ENCODE data around the gene NOP58.

Gene NOP58

GRCh38 chr2:202249521-202250253 is 15.9 kb upstream of the NOP58 start:
- TF ChIP-seq FOXM1 (IDR thresholded peaks at IDR 0.05; ENCODE audit: borderline replicate concordance), result no peak
- TF ChIP-seq HDGF (IDR thresholded peaks at IDR 0.05; ENCODE audit: borderline replicate concordance), result no peak
- TF ChIP-seq BHLHE40 (IDR thresholded peaks at IDR 0.05; ENCODE audit: borderline replicate concordance), result no peak
- TF ChIP-seq ELF4 (IDR thresholded peaks at IDR 0.05), result no peak
- TF ChIP-seq CTBP1 (IDR thresholded peaks at IDR 0.05; ENCODE audit: borderline replicate concordance), result no peak
- TF ChIP-seq SUZ12 (IDR thresholded peaks at IDR 0.05), result no peak
- TF ChIP-seq LEF1 (IDR thresholded peaks at IDR 0.05; ENCODE audit: borderline replicate concordance), result no peak
- no peak for TF ChIP-seq FOXK2 (IDR thresholded peaks at IDR 0.05)
- TF ChIP-seq NFRKB (IDR thresholded peaks at IDR 0.05), result no peak
- TF ChIP-seq L3MBTL2 (conservative IDR thresholded peaks at IDR 0.05), result no peak
- TF ChIP-seq TARDBP (IDR thresholded peaks at IDR 0.05), result no peak
- no peak for TF ChIP-seq ARNT (IDR thresholded peaks at IDR 0.05)
- TF ChIP-seq PKNOX1 (IDR thresholded peaks at IDR 0.05), result no peak
- no peak for TF ChIP-seq SP1 (IDR thresholded peaks at IDR 0.05)
- no peak for TF ChIP-seq FOXA1 (IDR thresholded peaks at IDR 0.05)
- no peak for TF ChIP-seq ZNF384 (IDR thresholded peaks at IDR 0.05)
- ChIA-PET CTCF (no interaction called here), POLR2A (interaction anchor here (1.2 kb wide), 1 partner anchor 11 kb away, joined by 3 read pairs; the partner anchor contains the start of gene SUMO1)
- no peak for DNase-seq (ENCODE audit: extremely low spot score)

GRCh38 chr2:202251494-202251893 is 14.1 kb upstream of the NOP58 start:
- no peak for DNase-seq (ENCODE audit: extremely low spot score)
- ChIA-PET CTCF (interaction anchor here (0.6 kb wide), 1 partner anchor 64 kb away, joined by 5 read pairs; no protein-coding TSS in a partner anchor), POLR2A (interaction anchor here (1.0 to 1.2 kb wide), 2 partner anchors 13 to 14 kb away, joined by 3 read pairs; partner anchors contain the start of gene SUMO1)
- TF ChIP-seq BHLHE40 (IDR thresholded peaks at IDR 0.05; ENCODE audit: borderline replicate concordance) (no peak), TARDBP (IDR thresholded peaks at IDR 0.05) (no peak), ZNF384 (IDR thresholded peaks at IDR 0.05) (no peak), L3MBTL2 (conservative IDR thresholded peaks at IDR 0.05) (no peak), PKNOX1 (IDR thresholded peaks at IDR 0.05) (no peak), FOXK2 (IDR thresholded peaks at IDR 0.05) (no peak), SP1 (IDR thresholded peaks at IDR 0.05) (no peak), CTBP1 (IDR thresholded peaks at IDR 0.05; ENCODE audit: borderline replicate concordance) (no peak), ARNT (IDR thresholded peaks at IDR 0.05) (no peak), FOXM1 (IDR thresholded peaks at IDR 0.05; ENCODE audit: borderline replicate concordance) (no peak)

- DNase-seq (ENCODE audit: extremely low spot score), result no peak
- CTCF ChIA-PET, result no interaction called here
- TF ChIP-seq LEF1 (IDR thresholded peaks at IDR 0.05; ENCODE audit: borderline replicate concordance) (no peak), FOXM1 (IDR thresholded peaks at IDR 0.05; ENCODE audit: borderline replicate concordance) (no peak), BHLHE40 (IDR thresholded peaks at IDR 0.05; ENCODE audit: borderline replicate concordance) (no peak), PKNOX1 (IDR thresholded peaks at IDR 0.05) (no peak), SP1 (IDR thresholded peaks at IDR 0.05) (no peak), L3MBTL2 (conservative IDR thresholded peaks at IDR 0.05) (no peak), HDGF (IDR thresholded peaks at IDR 0.05; ENCODE audit: borderline replicate concordance) (no peak), FOXK2 (IDR thresholded peaks at IDR 0.05) (no peak), SUZ12 (IDR thresholded peaks at IDR 0.05) (no peak), ARNT (IDR thresholded peaks at IDR 0.05) (no peak)
- POLR2A ChIA-PET, result no interaction called here
Observed at GRCh38 chr2:202261531-202261930, 4.0 kb upstream of the NOP58 start.

GRCh38 chr2:202267495-202267894 is 1.9 kb downstream of the NOP58 start:
- TF ChIP-seq FOXA1 (IDR thresholded peaks at IDR 0.05) (no peak), PKNOX1 (IDR thresholded peaks at IDR 0.05) (no peak), FOXM1 (IDR thresholded peaks at IDR 0.05; ENCODE audit: borderline replicate concordance) (no peak), SP1 (IDR thresholded peaks at IDR 0.05) (no peak), ZNF384 (IDR thresholded peaks at IDR 0.05) (no peak), BHLHE40 (IDR thresholded peaks at IDR 0.05; ENCODE audit: borderline replicate concordance) (no peak), ARNT (IDR thresholded peaks at IDR 0.05) (no peak), LEF1 (IDR thresholded peaks at IDR 0.05; ENCODE audit: borderline replicate concordance) (no peak), FOXK2 (IDR thresholded peaks at IDR 0.05) (no peak), NFRKB (IDR thresholded peaks at IDR 0.05) (no peak), CTBP1 (IDR thresholded peaks at IDR 0.05; ENCODE audit: borderline replicate concordance) (no peak), SUZ12 (IDR thresholded peaks at IDR 0.05) (no peak), L3MBTL2 (conservative IDR thresholded peaks at IDR 0.05) (no peak), TARDBP (IDR thresholded peaks at IDR 0.05) (no peak), ELF4 (IDR thresholded peaks at IDR 0.05) (no peak)
- POLR2A ChIA-PET, result interaction anchor here (1.7 kb wide), 1 partner anchor 29 kb away, joined by 8 read pairs; the partner anchor contains the start of gene SUMO1
- DNase-seq (ENCODE audit: extremely low spot score), result no peak
- CTCF ChIA-PET, result no interaction called here

GRCh38 chr2:202269585-202269984 is 4.0 kb downstream of the NOP58 start:
- POLR2A ChIA-PET, result interaction anchor here (0.6 to 4.2 kb wide), 2 partner anchors 31 to 104 kb away, joined by 4 to 28 read pairs; partner anchors contain the start of gene SUMO1
- TF ChIP-seq ZNF384 (IDR thresholded peaks at IDR 0.05) (peak; percentile 15; the same call in 1 of the 2 replicates), ARNT (IDR thresholded peaks at IDR 0.05) (no peak)

More at GRCh38 chr2:202269585-202269984, 4.0 kb downstream of the NOP58 start:
- CTCF ChIA-PET, result interaction anchor here (1.0 kb wide), 1 partner anchor 10 kb away, joined by 3 read pairs; no protein-coding TSS in a partner anchor
- DNase-seq (ENCODE audit: extremely low spot score), result no peak
